AG10803 (cell line): ENCODE data around the gene RGP1.

ENCODE experiments used
- DNase-seq: peaks from one replicate; pipeline ENCODE4 v3.0.0; 2010; ENCODE audit warnings: low read depth
- H3K4me3 ChIP-seq: 2 replicates; pipeline ENCODE4 v1.5.1; 2011; ENCODE audit warnings: mild to moderate bottlenecking, low read length, control low read depth
- TF ChIP-seq, protein P1 (sequence below): conservative IDR thresholded peaks from 2 replicates; pipeline ENCODE4 v1.5.1; 2011; ENCODE audit warnings: mild to moderate bottlenecking, low read length, control low read depth, inconsistent platforms

Gene RGP1, protein sequence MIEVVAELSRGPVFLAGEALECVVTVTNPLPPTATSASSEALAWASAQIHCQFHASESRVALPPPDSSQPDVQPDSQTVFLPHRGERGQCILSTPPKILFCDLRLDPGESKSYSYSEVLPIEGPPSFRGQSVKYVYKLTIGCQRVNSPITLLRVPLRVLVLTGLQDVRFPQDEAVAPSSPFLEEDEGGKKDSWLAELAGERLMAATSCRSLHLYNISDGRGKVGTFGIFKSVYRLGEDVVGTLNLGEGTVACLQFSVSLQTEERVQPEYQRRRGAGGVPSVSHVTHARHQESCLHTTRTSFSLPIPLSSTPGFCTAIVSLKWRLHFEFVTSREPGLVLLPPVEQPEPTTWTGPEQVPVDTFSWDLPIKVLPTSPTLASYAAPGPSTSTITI

GRCh38 chr9:35748858-35749514 is at the start of gene RGP1, which contains the start of gene GBA2:
Gene RGP1, plus strand, starts transcription at chr9:35749287. Its CDS starts 469 bp downstream, at chr9:35749756.
Gene GBA2, minus strand, starts transcription at chr9:35749228. Its CDS starts 524 bp downstream, at chr9:35748704.
- peak; percentile 58 for DNase-seq
- TF ChIP-seq, protein P1, sequence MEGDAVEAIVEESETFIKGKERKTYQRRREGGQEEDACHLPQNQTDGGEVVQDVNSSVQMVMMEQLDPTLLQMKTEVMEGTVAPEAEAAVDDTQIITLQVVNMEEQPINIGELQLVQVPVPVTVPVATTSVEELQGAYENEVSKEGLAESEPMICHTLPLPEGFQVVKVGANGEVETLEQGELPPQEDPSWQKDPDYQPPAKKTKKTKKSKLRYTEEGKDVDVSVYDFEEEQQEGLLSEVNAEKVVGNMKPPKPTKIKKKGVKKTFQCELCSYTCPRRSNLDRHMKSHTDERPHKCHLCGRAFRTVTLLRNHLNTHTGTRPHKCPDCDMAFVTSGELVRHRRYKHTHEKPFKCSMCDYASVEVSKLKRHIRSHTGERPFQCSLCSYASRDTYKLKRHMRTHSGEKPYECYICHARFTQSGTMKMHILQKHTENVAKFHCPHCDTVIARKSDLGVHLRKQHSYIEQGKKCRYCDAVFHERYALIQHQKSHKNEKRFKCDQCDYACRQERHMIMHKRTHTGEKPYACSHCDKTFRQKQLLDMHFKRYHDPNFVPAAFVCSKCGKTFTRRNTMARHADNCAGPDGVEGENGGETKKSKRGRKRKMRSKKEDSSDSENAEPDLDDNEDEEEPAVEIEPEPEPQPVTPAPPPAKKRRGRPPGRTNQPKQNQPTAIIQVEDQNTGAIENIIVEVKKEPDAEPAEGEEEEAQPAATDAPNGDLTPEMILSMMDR, result no peak
- peak within 1 kb of the TSS; percentile 86 for H3K4me3 ChIP-seq

GRCh38 chr9:35700031-35700430 is 49.1 kb upstream of the RGP1 start:
- DNase-seq, result no peak
- TF ChIP-seq, protein P1, result no peak
- H3K4me3 ChIP-seq, result no peak overlapping the region

GRCh38 chr9:35700942-35701341 is 48.1 kb upstream of the RGP1 start:
- no peak for DNase-seq
- TF ChIP-seq, protein P1, result no peak
- H3K4me3 ChIP-seq, result no peak overlapping the region

GRCh38 chr9:35702696-35703095 is 46.4 kb upstream of the RGP1 start:
- TF ChIP-seq, protein P1, result no peak
- DNase-seq, result no peak
- no peak overlapping the region for H3K4me3 ChIP-seq

DNA sequence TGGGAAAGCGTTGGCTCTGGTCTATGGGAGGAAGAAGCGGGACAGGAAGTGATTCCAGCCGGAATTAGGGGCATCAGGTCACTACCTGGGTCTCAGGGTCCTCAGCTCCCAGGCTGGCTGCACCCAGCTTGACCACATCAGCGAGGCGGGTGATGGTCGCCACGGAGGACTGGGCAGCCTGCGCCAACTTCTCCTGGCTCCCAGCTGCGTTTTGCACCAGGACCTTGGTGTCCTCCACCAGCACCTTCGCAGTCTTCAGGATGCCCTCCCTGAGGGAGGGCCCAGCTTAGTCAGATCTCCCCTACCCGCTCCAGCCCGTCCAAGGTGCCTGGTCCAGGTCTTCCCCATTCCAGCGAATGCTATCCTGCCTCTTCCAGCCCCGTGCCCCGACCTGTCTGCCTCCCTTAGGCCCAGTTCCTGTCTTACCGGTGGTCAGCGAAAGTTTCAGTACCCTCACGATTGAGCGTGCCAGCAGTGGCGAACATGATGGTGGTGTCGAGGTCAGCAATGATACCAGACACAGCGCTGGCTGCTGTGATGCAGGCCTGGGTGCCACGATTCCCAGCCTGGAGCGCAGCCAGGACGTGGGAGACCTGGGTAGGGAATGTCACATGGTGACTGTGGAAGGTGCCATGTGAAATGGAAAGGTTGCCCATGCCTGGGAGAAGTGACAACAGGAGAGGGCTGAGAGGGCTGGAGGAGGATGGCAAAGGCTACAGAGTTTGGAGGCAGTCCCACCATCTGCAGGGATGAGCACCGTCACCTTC is 45.0 kb upstream of the RGP1 start:
- no peak overlapping the region for H3K4me3 ChIP-seq
- TF ChIP-seq, protein P1, result no peak
- DNase-seq, result no peak

GRCh38 chr9:35705372-35705771 is 43.7 kb upstream of the RGP1 start:
- DNase-seq, result no peak
- H3K4me3 ChIP-seq, result no peak overlapping the region
- TF ChIP-seq, protein P1, result no peak
